Measurements from ENCODE around the gene CAMK1D.
"Not testable (repeated sequence)": the region's sequence is repeated elsewhere in the genome, so short reads cannot be mapped to it uniquely, and the experiment has no call there.

DNA sequence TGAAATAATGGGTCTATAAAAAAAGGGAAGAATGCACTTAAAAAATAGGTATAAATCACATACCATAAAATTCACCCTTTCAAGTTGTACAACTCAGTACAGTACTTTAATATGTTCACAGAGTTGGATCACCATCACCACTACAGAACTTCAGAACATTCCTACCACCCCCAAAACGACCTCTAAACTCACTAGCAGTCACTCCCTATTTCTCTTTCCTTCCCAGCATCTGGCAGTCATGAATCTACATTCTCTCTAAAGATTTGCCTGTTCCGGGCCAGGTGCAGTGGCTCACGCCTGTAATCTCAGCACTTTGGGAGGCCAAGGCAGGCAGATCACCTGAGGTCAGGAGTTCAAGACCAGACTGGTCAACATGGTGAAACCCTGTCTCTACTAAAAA is 394.1 kb downstream of the CAMK1D start:
- TF ChIP-seq, protein P1, sequence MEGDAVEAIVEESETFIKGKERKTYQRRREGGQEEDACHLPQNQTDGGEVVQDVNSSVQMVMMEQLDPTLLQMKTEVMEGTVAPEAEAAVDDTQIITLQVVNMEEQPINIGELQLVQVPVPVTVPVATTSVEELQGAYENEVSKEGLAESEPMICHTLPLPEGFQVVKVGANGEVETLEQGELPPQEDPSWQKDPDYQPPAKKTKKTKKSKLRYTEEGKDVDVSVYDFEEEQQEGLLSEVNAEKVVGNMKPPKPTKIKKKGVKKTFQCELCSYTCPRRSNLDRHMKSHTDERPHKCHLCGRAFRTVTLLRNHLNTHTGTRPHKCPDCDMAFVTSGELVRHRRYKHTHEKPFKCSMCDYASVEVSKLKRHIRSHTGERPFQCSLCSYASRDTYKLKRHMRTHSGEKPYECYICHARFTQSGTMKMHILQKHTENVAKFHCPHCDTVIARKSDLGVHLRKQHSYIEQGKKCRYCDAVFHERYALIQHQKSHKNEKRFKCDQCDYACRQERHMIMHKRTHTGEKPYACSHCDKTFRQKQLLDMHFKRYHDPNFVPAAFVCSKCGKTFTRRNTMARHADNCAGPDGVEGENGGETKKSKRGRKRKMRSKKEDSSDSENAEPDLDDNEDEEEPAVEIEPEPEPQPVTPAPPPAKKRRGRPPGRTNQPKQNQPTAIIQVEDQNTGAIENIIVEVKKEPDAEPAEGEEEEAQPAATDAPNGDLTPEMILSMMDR (IDR thresholded peaks at IDR 0.05; ENCODE audit: poor library complexity) = not testable (repeated sequence)
- TF ChIP-seq EZH2 (IDR thresholded peaks at IDR 0.05; ENCODE audit: borderline replicate concordance); EZH2phosphoT487 (IDR thresholded peaks at IDR 0.05; ENCODE audit: low read depth, severe bottlenecking, unreplicated experiment): not testable (repeated sequence)

Data from hepatocyte (in vitro differentiated cells).